Measurements from ENCODE around the gene UQCC3. TPM values are rescaled to one million over a fixed set of nuclear protein-coding genes. Genes with fewer than 3 reads are reported as not detected.

The UQCC3 gene
- total and polyA plus RNA-seq, 9 of the 15 experiments (the other 6 are each of a cell fraction or from before 2014, with no cell fraction given): 3.3 to 44.3 (median 8.0) TPM

DNA sequence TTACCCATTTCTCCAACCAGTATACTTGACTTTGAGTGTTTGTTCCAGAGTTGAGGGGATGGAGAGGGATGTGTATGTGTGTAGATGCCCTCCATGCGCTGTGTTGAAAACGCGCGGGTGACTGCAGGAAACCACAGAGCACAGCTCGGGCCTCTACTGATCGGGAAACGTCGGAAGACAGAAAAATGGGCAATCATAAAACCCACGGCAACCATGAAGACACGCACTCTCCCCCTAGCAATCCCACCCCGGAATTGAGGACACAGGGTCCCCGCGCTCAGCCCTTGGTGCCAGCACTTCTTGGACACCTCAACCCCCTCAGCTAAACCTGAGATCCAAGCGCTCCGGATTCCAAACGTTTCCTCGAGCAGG is 251 bp upstream of the UQCC3 start (continued):
- TF ChIP-seq ZNF561 (CRISPR knock-in tag; conservative IDR thresholded peaks at IDR 0.05) (no peak), TAF9B (IDR thresholded peaks at IDR 0.05; ENCODE audit: partially characterized antibody) (no peak), HDAC2 (IDR thresholded peaks at IDR 0.05) (0 out of 2 replicates have a peak, but pooled peaks have one; percentile 21), SAP30 (IDR thresholded peaks at IDR 0.05; ENCODE audit: borderline replicate concordance, insufficient read depth, low read depth, low read length, poor library complexity, severe bottlenecking) (peak; percentile 0), SNRNP70 (optimal IDR thresholded peaks at IDR 0.05; ENCODE audit: low read depth, low read length) (no peak), CEBPG (CRISPR knock-in tag; IDR thresholded peaks at IDR 0.05) (no peak), CEBPG (tag; conservative IDR thresholded peaks at IDR 0.05 in 1 of 2, IDR thresholded peaks at IDR 0.05 in 1 of 2) (no peak), MTF1 (CRISPR knock-in tag; IDR thresholded peaks at IDR 0.05; ENCODE audit: borderline replicate concordance) (no peak), ZNF274 (IDR thresholded peaks at IDR 0.05; ENCODE audit: borderline replicate concordance, low read depth, low read length) (no peak), SREBF2 (CRISPR knock-in tag; IDR thresholded peaks at IDR 0.05) (no peak), ETV6 (IDR thresholded peaks at IDR 0.05; ENCODE audit: borderline replicate concordance in 1 of 2, low read depth in 2 of 2, low read length in 1 of 2) (no peak), ETV6 (CRISPR knock-in tag; IDR thresholded peaks at IDR 0.05; ENCODE audit: borderline replicate concordance) (no peak), CCAR2 (IDR thresholded peaks at IDR 0.05; ENCODE audit: low read depth, low read length) (no peak), TARDBP (IDR thresholded peaks at IDR 0.05) (peak; percentile 71; the same call in 1 of the 2 replicates)
- TF ChIP-seq, protein P1, sequence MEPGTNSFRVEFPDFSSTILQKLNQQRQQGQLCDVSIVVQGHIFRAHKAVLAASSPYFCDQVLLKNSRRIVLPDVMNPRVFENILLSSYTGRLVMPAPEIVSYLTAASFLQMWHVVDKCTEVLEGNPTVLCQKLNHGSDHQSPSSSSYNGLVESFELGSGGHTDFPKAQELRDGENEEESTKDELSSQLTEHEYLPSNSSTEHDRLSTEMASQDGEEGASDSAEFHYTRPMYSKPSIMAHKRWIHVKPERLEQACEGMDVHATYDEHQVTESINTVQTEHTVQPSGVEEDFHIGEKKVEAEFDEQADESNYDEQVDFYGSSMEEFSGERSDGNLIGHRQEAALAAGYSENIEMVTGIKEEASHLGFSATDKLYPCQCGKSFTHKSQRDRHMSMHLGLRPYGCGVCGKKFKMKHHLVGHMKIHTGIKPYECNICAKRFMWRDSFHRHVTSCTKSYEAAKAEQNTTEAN (CRISPR knock-in tag; IDR thresholded peaks at IDR 0.05): no peak
- TF ChIP-seq, protein P2, sequence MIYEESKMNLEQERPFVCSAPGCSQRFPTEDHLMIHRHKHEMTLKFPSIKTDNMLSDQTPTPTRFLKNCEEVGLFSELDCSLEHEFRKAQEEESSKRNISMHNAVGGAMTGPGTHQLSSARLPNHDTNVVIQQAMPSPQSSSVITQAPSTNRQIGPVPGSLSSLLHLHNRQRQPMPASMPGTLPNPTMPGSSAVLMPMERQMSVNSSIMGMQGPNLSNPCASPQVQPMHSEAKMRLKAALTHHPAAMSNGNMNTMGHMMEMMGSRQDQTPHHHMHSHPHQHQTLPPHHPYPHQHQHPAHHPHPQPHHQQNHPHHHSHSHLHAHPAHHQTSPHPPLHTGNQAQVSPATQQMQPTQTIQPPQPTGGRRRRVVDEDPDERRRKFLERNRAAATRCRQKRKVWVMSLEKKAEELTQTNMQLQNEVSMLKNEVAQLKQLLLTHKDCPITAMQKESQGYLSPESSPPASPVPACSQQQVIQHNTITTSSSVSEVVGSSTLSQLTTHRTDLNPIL (CRISPR knock-in tag; IDR thresholded peaks at IDR 0.05): no peak
- TF ChIP-seq, protein P3, sequence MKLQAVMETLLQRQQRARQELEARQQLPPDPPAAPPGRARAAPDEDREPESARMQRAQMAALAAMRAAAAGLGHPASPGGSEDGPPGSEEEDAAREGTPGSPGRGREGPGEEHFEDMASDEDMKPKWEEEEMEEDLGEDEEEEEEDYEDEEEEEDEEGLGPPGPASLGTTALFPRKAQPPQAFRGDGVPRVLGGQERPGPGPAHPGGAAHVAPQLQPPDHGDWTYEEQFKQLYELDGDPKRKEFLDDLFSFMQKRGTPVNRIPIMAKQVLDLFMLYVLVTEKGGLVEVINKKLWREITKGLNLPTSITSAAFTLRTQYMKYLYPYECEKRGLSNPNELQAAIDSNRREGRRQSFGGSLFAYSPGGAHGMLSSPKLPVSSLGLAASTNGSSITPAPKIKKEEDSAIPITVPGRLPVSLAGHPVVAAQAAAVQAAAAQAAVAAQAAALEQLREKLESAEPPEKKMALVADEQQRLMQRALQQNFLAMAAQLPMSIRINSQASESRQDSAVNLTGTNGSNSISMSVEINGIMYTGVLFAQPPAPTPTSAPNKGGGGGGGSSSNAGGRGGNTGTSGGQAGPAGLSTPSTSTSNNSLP (IDR thresholded peaks at IDR 0.05; ENCODE audit: borderline replicate concordance, low read depth, low read length): no peak
- TF ChIP-seq, protein P4, sequence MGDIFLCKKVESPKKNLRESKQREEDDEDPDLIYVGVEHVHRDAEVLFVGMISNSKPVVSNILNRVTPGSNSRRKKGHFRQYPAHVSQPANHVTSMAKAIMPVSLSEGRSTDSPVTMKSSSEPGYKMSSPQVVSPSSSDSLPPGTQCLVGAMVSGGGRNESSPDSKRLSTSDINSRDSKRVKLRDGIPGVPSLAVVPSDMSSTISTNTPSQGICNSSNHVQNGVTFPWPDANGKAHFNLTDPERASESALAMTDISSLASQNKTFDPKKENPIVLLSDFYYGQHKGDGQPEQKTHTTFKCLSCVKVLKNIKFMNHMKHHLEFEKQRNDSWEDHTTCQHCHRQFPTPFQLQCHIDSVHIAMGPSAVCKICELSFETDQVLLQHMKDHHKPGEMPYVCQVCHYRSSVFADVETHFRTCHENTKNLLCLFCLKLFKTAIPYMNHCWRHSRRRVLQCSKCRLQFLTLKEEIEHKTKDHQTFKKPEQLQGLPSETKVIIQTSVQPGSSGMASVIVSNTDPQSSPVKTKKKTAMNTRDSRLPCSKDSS (IDR thresholded peaks at IDR 0.05; ENCODE audit: low read depth, partially characterized antibody): no peak
- TF ChIP-seq, protein P5, sequence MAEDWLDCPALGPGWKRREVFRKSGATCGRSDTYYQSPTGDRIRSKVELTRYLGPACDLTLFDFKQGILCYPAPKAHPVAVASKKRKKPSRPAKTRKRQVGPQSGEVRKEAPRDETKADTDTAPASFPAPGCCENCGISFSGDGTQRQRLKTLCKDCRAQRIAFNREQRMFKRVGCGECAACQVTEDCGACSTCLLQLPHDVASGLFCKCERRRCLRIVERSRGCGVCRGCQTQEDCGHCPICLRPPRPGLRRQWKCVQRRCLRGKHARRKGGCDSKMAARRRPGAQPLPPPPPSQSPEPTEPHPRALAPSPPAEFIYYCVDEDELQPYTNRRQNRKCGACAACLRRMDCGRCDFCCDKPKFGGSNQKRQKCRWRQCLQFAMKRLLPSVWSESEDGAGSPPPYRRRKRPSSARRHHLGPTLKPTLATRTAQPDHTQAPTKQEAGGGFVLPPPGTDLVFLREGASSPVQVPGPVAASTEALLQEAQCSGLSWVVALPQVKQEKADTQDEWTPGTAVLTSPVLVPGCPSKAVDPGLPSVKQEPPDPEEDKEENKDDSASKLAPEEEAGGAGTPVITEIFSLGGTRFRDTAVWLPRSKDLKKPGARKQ (CRISPR knock-in tag; IDR thresholded peaks at IDR 0.05): no peak
- TF ChIP-seq, protein P6, sequence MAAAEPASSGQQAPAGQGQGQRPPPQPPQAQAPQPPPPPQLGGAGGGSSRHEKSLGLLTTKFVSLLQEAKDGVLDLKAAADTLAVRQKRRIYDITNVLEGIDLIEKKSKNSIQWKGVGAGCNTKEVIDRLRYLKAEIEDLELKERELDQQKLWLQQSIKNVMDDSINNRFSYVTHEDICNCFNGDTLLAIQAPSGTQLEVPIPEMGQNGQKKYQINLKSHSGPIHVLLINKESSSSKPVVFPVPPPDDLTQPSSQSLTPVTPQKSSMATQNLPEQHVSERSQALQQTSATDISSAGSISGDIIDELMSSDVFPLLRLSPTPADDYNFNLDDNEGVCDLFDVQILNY (CRISPR knock-in tag; IDR thresholded peaks at IDR 0.05): no peak
